Measurements from ENCODE around the gene NAALADL2. TPM values are rescaled to one million over a fixed set of nuclear protein-coding genes. Genes with fewer than 3 reads are reported as not detected.

The NAALADL2 gene
- total RNA-seq, 1 donor from 2014 or later, result 2.9 TPM

DNA sequence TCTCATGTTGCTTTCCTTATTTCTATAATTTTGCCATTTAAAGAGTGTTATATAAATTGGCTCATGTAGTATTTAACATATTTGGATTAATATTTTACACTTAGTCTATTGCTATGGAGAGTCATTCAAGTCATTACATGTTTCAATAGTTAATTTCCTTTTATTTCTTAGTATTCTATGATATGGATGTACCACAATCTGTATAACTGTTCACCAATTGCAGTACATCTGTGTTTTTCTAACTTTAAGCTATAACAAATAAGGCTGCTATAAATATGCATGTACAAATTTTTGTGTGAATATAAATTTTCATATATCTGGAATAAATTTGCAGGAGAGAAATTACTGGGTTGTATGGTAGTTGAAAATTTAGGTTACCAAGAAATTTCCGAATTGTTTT lies 993.4 kb downstream of the NAALADL2 start:
- Histone ChIP-seq H3K4me3 (ENCODE audit: low read depth, low read length) (no peak overlapping the region), H3K36me3 (ENCODE audit: control insufficient read depth, insufficient read depth, low read length) (no peaks in the 10 kb centered on the region), H3K27me3 (ENCODE audit: control insufficient read depth, insufficient read depth, low read length) (no peaks in the 10 kb centered on the region)
- no peak for TF ChIP-seq CTCF (IDR thresholded peaks at IDR 0.05; ENCODE audit: insufficient read depth, low read length, poor library complexity, severe bottlenecking)
- DNase-seq (ENCODE audit: low read depth), result no peak

DNA sequence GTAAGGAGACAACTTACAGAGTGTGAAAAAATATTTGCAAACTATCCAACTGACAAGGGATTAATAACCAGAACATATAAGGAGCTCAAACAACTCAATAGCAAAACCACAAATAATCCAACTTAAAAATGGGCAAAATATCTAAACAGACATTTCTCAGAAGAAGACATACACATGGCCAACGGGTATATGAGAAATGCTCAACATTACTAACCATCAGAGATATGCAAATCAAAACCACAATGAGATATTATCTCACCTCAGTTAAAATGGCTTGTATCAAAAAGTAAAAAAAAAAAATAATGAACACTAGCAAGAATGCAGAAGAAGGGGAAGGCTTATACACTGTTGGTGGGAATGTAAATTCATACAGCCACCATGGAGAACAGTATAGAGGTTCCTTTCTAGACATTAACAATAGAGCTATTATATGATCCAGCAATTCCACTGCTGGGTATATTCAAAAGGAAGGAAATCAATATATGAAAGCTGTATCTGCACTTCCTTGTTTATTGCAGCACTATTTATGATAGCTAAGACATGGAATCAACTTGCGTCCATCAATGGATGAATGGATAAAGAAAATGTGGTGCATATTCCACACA lies 998.6 kb downstream of the NAALADL2 start:
- no peak for TF ChIP-seq CTCF (IDR thresholded peaks at IDR 0.05; ENCODE audit: insufficient read depth, low read length, poor library complexity, severe bottlenecking)
- H3K4me3 ChIP-seq (ENCODE audit: low read depth, low read length), result no peak overlapping the region
- no peak for DNase-seq (ENCODE audit: low read depth)
- H3K36me3 ChIP-seq (ENCODE audit: control insufficient read depth, insufficient read depth, low read length), result no peaks in the 10 kb centered on the region
- no peaks in the 10 kb centered on the region for H3K27me3 ChIP-seq (ENCODE audit: control insufficient read depth, insufficient read depth, low read length)

All from kidney epithelial cell (primary cell).